AG04450 (cell line): ENCODE data around the gene TMEM61. TPM values are rescaled to one million over a fixed set of nuclear protein-coding genes. Genes with fewer than 3 reads are reported as not detected.
A peak's percentile ranks its signal among the peaks of the same experiment; 100 is the strongest.
"Not testable (repeated sequence)": the region's sequence is repeated elsewhere in the genome, so short reads cannot be mapped to it uniquely, and the experiment has no call there.

Experiments
- CTCF ChIA-PET: fragments of 300-600, 350-600 bp; formaldehyde crosslinking; extraction: SDS; loops from one replicate; lab custom pipeline; 2022; ENCODE audit warnings: antibody characterized with exemption, inconsistent platforms; lab: Charles Lee
- POLR2A ChIA-PET: fragments of 350-600 bp; formaldehyde crosslinking; extraction: SDS; loops from one replicate; lab custom pipeline; 2021; ENCODE audit warnings: antibody characterized with exemption, inconsistent platforms; lab: Yijun Ruan, JAX
- DNase-seq: peaks from one replicate; pipeline ENCODE4 v3.0.0-alpha.2; 2011; ENCODE audit warnings: low read depth, low spot score
- H3K27ac ChIP-seq: one replicate; pipeline ENCODE4 v1.5.1; 2012; ENCODE audit warnings: low read depth, low read length, control low read depth
- H3K27me3 ChIP-seq: one replicate; pipeline ENCODE4 v1.6.0; 2012; ENCODE audit warnings: low read length; ENCODE audit not compliant: control insufficient read depth, insufficient read depth
- H3K4me3 ChIP-seq: 2 replicates; pipeline ENCODE4 v1.5.1; 2011; ENCODE audit warnings: mild to moderate bottlenecking, low read depth, low read length, control low read depth
- H3K9me3 ChIP-seq: 2 replicates; pipeline ENCODE4 v1.5.1; 2012; ENCODE audit warnings: low read length; ENCODE audit not compliant: control insufficient read depth, insufficient read depth
- polyA minus RNA-seq: library from RNA; depleted of rRNA, polyadenylated mRNA; stranded (reverse); fragments of >200 nt; gene quantifications from 2 replicates; pipeline ENCODE4 v1.2.3, GENCODE V29; 2011; rRNA and poly(A)+ RNA removed
- polyA plus RNA-seq: library from polyadenylated mRNA; depleted of rRNA; stranded (reverse); fragments of >200 nt; gene quantifications from 2 replicates; pipeline ENCODE4 v1.2.3, GENCODE V29; 2011; rRNA removed
- TF ChIP-seq, protein P1 (sequence below): IDR thresholded peaks from 2 replicates; pipeline ENCODE4 v1.5.1; 2011; ENCODE audit warnings: low read depth, low read length, control low read depth, inconsistent platforms

Gene TMEM61
- polyA plus RNA-seq (not detected in 2 replicates), polyA minus RNA-seq (not detected in 2 replicates)

DNA sequence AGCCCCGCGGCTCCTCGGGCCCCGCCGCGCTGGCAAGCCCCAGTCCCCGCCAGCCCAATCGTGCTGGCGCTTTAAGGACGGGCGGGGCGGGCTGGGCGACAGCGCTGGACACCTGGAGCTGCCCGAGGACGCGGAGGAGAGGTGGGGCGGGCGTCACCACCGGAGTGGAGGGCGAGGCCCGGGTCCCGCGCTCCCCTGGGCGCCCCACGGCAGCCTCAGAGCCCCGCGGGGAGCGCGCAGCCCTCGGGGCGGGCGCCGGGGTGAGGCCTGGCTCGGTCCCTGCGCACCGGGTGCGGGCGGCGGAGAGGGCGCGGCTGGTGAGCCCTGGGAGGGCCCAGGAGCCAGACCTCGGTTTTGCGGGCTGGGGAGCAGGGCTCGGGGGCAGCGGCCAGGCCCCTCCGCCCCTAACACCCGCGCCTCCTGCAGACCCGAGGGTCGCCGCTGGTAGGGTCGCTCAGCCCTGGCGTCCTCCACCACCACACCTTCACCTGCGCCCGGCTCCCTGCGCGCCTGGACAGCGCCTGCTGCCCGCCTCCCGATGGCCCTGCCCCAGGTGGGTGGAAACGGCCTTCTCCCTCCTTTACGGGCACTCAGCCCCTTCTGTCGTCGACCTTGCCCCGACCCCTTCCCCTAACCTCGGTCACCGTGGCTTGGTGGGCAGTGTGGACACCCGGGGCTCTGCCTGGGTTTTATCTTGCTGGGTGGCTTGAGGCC lies at the start of gene TMEM61:
TSS of gene TMEM61 (plus strand) at position 101 of the 714 bp plus-strand sequence. CDS start at position 539, 438 bp downstream.
- TF ChIP-seq, protein P1, sequence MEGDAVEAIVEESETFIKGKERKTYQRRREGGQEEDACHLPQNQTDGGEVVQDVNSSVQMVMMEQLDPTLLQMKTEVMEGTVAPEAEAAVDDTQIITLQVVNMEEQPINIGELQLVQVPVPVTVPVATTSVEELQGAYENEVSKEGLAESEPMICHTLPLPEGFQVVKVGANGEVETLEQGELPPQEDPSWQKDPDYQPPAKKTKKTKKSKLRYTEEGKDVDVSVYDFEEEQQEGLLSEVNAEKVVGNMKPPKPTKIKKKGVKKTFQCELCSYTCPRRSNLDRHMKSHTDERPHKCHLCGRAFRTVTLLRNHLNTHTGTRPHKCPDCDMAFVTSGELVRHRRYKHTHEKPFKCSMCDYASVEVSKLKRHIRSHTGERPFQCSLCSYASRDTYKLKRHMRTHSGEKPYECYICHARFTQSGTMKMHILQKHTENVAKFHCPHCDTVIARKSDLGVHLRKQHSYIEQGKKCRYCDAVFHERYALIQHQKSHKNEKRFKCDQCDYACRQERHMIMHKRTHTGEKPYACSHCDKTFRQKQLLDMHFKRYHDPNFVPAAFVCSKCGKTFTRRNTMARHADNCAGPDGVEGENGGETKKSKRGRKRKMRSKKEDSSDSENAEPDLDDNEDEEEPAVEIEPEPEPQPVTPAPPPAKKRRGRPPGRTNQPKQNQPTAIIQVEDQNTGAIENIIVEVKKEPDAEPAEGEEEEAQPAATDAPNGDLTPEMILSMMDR = no peak
- no peak for DNase-seq
- peaks cover 60% of the 10 kb centered on the region for H3K27me3 ChIP-seq
- H3K9me3 ChIP-seq = no peaks in the 10 kb centered on the region
- no peak within 1 kb of the TSS for H3K27ac ChIP-seq
- peak within 1 kb of the TSS; percentile 22; the same call in 1 of the 2 replicates for H3K4me3 ChIP-seq
- POLR2A ChIA-PET = no interaction called here
- CTCF ChIA-PET = no interaction called here

DNA sequence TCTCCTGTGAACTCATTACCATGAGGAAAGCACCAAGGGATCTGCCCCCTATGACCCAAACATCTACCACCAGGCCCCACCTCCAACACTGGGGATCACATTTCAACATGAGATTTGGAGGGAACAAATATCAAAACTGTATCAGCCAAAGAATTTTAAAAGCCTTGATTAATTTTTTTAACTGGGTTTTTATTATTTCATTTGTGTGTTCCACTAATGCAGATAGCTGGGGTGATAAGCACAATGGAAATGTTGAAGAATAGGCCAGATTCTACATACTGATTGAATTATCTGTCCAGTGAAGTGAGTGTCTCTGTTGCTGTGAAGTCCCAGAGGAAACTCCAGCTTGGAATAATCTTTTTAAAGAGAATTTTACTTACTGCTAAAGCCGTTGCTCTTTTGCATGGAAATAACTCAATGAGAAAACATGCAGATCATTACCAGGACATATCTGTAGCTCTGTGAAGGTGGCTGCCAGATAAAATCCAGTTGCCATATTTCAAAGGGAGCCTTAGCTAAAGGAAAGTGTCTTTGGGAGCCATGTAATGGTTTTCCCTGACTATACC lies 49.1 kb upstream of the TMEM61 start:
- no peaks in the 10 kb centered on the region for H3K27me3 ChIP-seq
- CTCF ChIA-PET = interaction anchor here (0.6 to 5.6 kb wide), 5 partner anchors 9 to 140 kb away, joined by 3 to 47 read pairs (median 3); no protein-coding TSS in a partner anchor
- TF ChIP-seq, protein P1 = no peak
- POLR2A ChIA-PET = no interaction called here
- peaks cover 2% of the 10 kb centered on the region; the same call in 1 of the 2 replicates for H3K9me3 ChIP-seq
- no peak overlapping the region for H3K4me3 ChIP-seq
- DNase-seq = no peak
- H3K27ac ChIP-seq = no peak overlapping the region

DNA sequence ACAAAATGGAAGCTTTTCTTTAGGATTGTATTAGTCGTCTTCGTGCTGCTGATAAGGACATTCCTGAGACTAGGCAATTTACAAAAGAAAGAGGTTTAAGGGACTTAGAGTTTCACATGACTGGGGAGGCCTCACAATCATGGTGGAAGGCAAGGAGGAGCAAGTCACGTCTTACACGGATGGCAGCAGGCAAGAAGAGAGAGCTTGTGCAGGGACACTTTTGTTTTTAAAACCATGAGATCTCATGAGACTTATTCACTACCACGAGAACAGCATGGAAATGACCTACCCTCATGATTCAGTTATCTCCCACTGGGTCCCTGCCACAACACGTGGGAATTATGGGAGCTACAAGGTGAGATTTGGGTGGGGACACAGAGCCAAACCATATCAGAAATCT lies 46.3 kb upstream of the TMEM61 start:
- CTCF ChIA-PET = interaction anchor here (1.4 to 4.0 kb wide), 3 partner anchors 11 to 62 kb away, joined by 5 to 40 read pairs (median 8); no protein-coding TSS in a partner anchor
- peak overlapping the region; percentile 83 for H3K27ac ChIP-seq
- POLR2A ChIA-PET = interaction anchor here (0.6 to 0.7 kb wide), 4 partner anchors 22 to 785 kb away, joined by 3 to 7 read pairs (median 4); no protein-coding TSS in a partner anchor
- H3K27me3 ChIP-seq, H3K9me3 ChIP-seq, H3K4me3 ChIP-seq, DNase-seq: not testable (repeated sequence)

GRCh38 chr1:54934869-54935268 lies 45.6 kb upstream of the TMEM61 start:
- no peak overlapping the region for H3K4me3 ChIP-seq
- POLR2A ChIA-PET = interaction anchor here (0.6 to 1.2 kb wide), 5 partner anchors 23 to 784 kb away, joined by 3 to 7 read pairs (median 4); partner anchors contain the start of gene DHCR24
- peaks cover 2% of the 10 kb centered on the region; the same call in 1 of the 2 replicates for H3K9me3 ChIP-seq
- peak overlapping the region; percentile 83 for H3K27ac ChIP-seq
- TF ChIP-seq, protein P1 = no peak
- peak; percentile 88 for DNase-seq
- H3K27me3 ChIP-seq = no peaks in the 10 kb centered on the region
- CTCF ChIA-PET = interaction anchor here (0.6 to 4.0 kb wide), 4 partner anchors 10 to 61 kb away, joined by 4 to 40 read pairs (median 6); no protein-coding TSS in a partner anchor

DNA sequence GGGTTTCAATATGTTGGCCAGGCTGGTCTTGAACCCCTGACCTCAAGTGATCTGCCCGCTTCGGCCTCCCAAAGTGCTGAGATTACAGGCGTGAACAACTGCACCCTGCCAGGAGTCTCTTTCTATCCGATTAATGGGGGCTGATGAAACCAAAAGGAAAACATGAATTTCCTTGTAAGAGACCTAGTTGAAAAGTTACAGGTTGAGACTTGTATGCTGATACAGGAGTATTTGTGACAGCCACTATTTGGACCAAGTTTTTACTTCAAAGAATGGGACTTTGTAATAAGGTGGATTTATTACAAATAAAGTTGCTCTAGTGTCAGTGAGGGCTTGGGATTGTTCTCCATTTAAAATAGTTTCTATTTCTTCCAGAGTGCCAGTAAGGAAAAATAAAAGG lies 43.6 kb upstream of the TMEM61 start:
- CTCF ChIA-PET = interaction anchor here (1.0 to 4.0 kb wide), 2 partner anchors 8 to 85 kb away, joined by 4 to 40 read pairs; no protein-coding TSS in a partner anchor
- Histone ChIP-seq H3K27ac (no peak overlapping the region), H3K4me3 (no peak overlapping the region), H3K27me3 (no peaks in the 10 kb centered on the region), H3K9me3 (peaks cover 2% of the 10 kb centered on the region; the same call in 1 of the 2 replicates)
- TF ChIP-seq, protein P1 = no peak
- DNase-seq = no peak
- POLR2A ChIA-PET = no interaction called here
